OCI-LY3 (cell line): ENCODE measurements around the gene TOM1.

ENCODE experiments used
- CTCF ChIP-seq: fragments of 200-600, 300-600 bp; sonication (generic); IDR thresholded peaks from 2 replicates; pipeline ENCODE4 v1.5.1; 2014; ENCODE audit warnings: antibody characterized with exemption, low read length, low read depth
- EZH2phosphoT487 ChIP-seq: fragments of 200-600 bp; shearing (Covaris generic); IDR thresholded peaks from 2 replicates; pipeline ENCODE4 v1.6.1; 2018; ENCODE audit warnings: antibody characterized with exemption, mixed run types, low read depth

GRCh38 chr22:35383679-35384071, 84.0 kb downstream of the TOM1 start:
- TF ChIP-seq CTCF (no peak), EZH2phosphoT487 (no peak)
